OCI-LY3 (cell line): ENCODE data around the gene RBM8A.

Experiments used
- H2AFZ ChIP-seq: fragments of 200-600, 300-600 bp; shearing (Covaris generic); 2 replicates; pipeline ENCODE4 v1.6.0; 2014; ENCODE audit warnings: antibody characterized with exemption, low read depth, low read length
- H3K27ac ChIP-seq: fragments of 200-600, 300-600 bp; sonication (generic); 2 replicates; pipeline ENCODE4 v1.5.1; 2014; ENCODE audit warnings: mild to moderate bottlenecking, low read length, moderate library complexity, mixed read lengths
- H3K27me3 ChIP-seq: fragments of 200-600, 300-600 bp; sonication (generic); 2 replicates; pipeline ENCODE4 v1.6.1; 2014; ENCODE audit warnings: low read depth, low read length, mixed read lengths
- H3K36me3 ChIP-seq: fragments of 200-600, 300-600 bp; sonication (generic); replicated peaks from 2 replicates; pipeline ENCODE3; 2014; ENCODE audit warnings: low read depth, low read length, mixed read lengths
- H3K4me1 ChIP-seq: fragments of 300-600, 200-600 bp; sonication (generic); 2 replicates; pipeline ENCODE4 v1.6.1; 2014; ENCODE audit warnings: low read length, mixed read lengths
- H3K4me2 ChIP-seq: fragments of 200-600, 300-600 bp; sonication (generic); 2 replicates; pipeline ENCODE4 v1.6.1; 2014; ENCODE audit warnings: low read length, mixed read lengths
- H3K4me3 ChIP-seq: fragments of 300-600, 200-600 bp; sonication (generic); 2 replicates; pipeline ENCODE4 v1.5.1; 2014; ENCODE audit warnings: antibody characterized with exemption, mild to moderate bottlenecking, low read length, moderate library complexity
- H3K79me2 ChIP-seq: fragments of 300-600, 200-600 bp; shearing (Covaris generic); 2 replicates; pipeline ENCODE4 v1.6.1; 2014; ENCODE audit warnings: mild to moderate bottlenecking, low read length, mixed read lengths
- H3K9ac ChIP-seq: fragments of 300-600, 200-600 bp; shearing (Covaris generic); 2 replicates; pipeline ENCODE4 v1.6.0; 2014; ENCODE audit warnings: mild to moderate bottlenecking, low read length, moderate library complexity
- H3K9me3 ChIP-seq: fragments of 200-600, 300-600 bp; shearing (Covaris generic); 2 replicates; pipeline ENCODE4 v1.6.1; 2014; ENCODE audit warnings: low read length, mixed read lengths; ENCODE audit not compliant: insufficient read depth
- H4K20me1 ChIP-seq: fragments of 200-600, 300-600 bp; sonication (generic); 2 replicates; pipeline ENCODE4 v1.6.1; 2016; ENCODE audit warnings: low read length, mixed read lengths; ENCODE audit not compliant: insufficient read depth
- EZH2phosphoT487 ChIP-seq: fragments of 200-600 bp; shearing (Covaris generic); IDR thresholded peaks from 2 replicates; pipeline ENCODE4 v1.6.1; 2018; ENCODE audit warnings: antibody characterized with exemption, mixed run types, low read depth
- TF ChIP-seq, protein P1 (sequence below): fragments of 200-600, 300-600 bp; sonication (generic); IDR thresholded peaks from 2 replicates; pipeline ENCODE4 v1.5.1; 2014; ENCODE audit warnings: antibody characterized with exemption, low read length, low read depth

The RBM8A gene

DNA sequence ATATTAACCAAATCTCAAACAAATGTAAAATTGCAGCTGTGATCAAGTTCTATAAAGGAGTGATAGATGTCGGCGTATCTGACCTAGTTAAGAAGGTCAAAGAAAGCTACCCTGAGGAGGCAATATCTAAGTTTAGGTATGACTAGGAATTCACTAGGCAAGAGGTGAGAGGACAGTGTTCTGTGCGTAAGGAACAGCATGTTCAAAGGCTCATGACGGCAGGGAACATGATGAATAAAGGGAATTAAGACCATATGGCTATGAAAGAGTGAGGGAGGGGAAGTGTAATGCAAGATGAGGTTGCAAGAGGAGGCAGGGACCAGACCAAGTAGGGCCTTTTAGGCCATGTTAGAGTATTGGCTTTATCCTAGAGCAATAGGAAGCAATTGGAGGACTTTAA lies 21.9 kb upstream of the RBM8A start:
- TF ChIP-seq, protein P1, sequence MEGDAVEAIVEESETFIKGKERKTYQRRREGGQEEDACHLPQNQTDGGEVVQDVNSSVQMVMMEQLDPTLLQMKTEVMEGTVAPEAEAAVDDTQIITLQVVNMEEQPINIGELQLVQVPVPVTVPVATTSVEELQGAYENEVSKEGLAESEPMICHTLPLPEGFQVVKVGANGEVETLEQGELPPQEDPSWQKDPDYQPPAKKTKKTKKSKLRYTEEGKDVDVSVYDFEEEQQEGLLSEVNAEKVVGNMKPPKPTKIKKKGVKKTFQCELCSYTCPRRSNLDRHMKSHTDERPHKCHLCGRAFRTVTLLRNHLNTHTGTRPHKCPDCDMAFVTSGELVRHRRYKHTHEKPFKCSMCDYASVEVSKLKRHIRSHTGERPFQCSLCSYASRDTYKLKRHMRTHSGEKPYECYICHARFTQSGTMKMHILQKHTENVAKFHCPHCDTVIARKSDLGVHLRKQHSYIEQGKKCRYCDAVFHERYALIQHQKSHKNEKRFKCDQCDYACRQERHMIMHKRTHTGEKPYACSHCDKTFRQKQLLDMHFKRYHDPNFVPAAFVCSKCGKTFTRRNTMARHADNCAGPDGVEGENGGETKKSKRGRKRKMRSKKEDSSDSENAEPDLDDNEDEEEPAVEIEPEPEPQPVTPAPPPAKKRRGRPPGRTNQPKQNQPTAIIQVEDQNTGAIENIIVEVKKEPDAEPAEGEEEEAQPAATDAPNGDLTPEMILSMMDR: no peak
- no peak for TF ChIP-seq EZH2phosphoT487
- Histone ChIP-seq H3K27me3 (no peaks in the 10 kb centered on the region), H3K79me2 (0 out of 2 replicates have a peak, but pooled peaks cover 9% of the 10 kb centered on the region), H3K9ac (no peak overlapping the region), H4K20me1 (no peaks in the 10 kb centered on the region), H3K36me3 (peaks cover 6% of the 10 kb centered on the region), H3K9me3 (no peaks in the 10 kb centered on the region), H2AFZ (no peak overlapping the region), H3K4me1 (no peaks in the 10 kb centered on the region), H3K27ac (no peak overlapping the region), H3K4me3 (no peak overlapping the region), H3K4me2 (no peak overlapping the region)

DNA sequence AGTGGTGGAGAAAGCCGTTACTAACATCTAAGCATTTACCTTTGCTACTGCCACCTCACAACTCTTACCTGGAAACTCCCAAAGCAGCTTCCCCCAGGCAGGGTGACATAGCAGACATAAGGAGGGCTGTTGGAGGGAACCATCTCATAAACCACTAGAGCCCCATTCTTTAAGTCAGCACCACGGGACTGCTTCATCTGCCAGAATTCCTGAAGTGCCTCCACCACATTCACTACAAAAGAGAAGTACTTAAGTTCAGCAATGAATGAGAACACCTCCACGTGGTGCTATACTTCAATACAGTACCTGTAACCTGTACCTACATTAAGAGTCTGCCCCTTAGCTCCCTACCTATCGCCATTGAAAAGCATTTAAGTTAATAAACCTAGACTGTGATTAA lies 20.3 kb upstream of the RBM8A start:
- Histone ChIP-seq H3K4me1 (no peaks in the 10 kb centered on the region), H3K4me3 (no peak overlapping the region), H3K79me2 (0 out of 2 replicates have a peak, but pooled peaks cover 5% of the 10 kb centered on the region), H3K4me2 (no peak overlapping the region), H2AFZ (no peak overlapping the region), H3K9me3 (no peaks in the 10 kb centered on the region), H4K20me1 (no peaks in the 10 kb centered on the region), H3K36me3 (peaks cover 6% of the 10 kb centered on the region), H3K27ac (no peak overlapping the region), H3K9ac (no peak overlapping the region), H3K27me3 (no peaks in the 10 kb centered on the region)
- TF ChIP-seq EZH2phosphoT487: no peak
- TF ChIP-seq, protein P1: no peak

DNA sequence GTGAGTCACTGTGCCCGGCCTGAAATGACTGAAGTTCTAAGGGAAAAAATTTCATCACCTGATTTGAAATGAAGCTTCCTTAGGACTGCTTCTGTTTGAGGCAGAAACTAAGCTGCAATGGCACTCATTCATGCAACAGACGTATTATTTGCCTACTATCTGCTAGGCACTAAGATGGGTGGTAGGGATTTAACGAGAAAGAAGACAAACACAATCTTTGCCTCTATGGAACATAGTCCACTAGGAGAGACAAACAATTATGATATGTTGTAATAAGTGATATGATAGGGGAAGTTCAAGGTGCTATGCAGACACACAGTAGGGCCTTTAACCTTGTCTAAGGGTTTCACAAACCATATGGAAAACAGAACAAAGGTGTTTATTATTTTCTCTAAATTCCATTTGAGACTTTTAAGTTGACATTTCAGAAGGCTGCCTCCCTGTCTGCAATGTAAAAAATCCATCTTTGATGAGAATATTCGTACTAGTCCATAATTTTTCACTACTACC lies 19.2 kb upstream of the RBM8A start:
- Histone ChIP-seq H2AFZ (no peak overlapping the region), H3K36me3 (peaks cover 6% of the 10 kb centered on the region), H3K9ac (no peak overlapping the region), H3K4me1 (no peaks in the 10 kb centered on the region), H3K79me2 (0 out of 2 replicates have a peak, but pooled peaks cover 2% of the 10 kb centered on the region), H3K9me3 (no peaks in the 10 kb centered on the region), H3K27me3 (no peaks in the 10 kb centered on the region), H3K4me2 (no peak overlapping the region), H4K20me1 (no peaks in the 10 kb centered on the region), H3K4me3 (no peak overlapping the region), H3K27ac (no peak overlapping the region)
- no peak for TF ChIP-seq EZH2phosphoT487
- TF ChIP-seq, protein P1: no peak

DNA sequence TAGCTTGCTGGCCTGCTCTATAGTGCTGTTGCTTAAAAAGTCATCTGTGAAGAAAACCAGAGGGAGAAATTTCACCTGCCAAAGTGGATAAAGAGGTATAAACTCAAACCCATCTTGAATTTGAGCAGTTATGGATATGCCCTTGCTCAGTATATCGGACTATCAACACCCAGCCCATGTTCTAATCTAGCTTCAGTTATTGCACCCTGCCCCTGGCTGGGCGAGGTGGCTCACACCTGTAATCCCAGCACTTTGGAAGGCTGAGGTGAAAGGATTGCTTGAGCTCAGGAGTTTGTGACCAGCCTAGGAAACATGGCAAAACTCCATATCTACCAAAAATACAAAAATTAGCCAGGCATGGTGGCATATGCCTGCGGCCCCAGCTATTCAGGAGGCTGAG lies 17.2 kb upstream of the RBM8A start:
- TF ChIP-seq EZH2phosphoT487: no peak
- TF ChIP-seq, protein P1: no peak
- Histone ChIP-seq H3K4me2 (no peak overlapping the region), H3K79me2 (0 out of 2 replicates have a peak, but pooled peaks cover 2% of the 10 kb centered on the region), H3K9me3 (no peaks in the 10 kb centered on the region), H3K36me3 (peaks cover 8% of the 10 kb centered on the region), H3K27me3 (no peaks in the 10 kb centered on the region), H3K4me3 (no peak overlapping the region), H3K9ac (no peak overlapping the region), H2AFZ (no peak overlapping the region), H4K20me1 (no peaks in the 10 kb centered on the region), H3K4me1 (no peaks in the 10 kb centered on the region), H3K27ac (no peak overlapping the region)
